C4-2B (cell line): ENCODE results near the gene PPM1B.

Experiments used
- ZFX ChIP-seq: fragments of 450-650 bp; IDR thresholded peaks from 2 replicates; pipeline ENCODE4 v1.6.1; 2017
- TF ChIP-seq, protein P1 (sequence below): fragments of 450-650 bp; conservative IDR thresholded peaks from 2 replicates; pipeline ENCODE4 v1.5.1; 2017; ENCODE audit warnings: mild to moderate bottlenecking

- TF ChIP-seq, protein P1, sequence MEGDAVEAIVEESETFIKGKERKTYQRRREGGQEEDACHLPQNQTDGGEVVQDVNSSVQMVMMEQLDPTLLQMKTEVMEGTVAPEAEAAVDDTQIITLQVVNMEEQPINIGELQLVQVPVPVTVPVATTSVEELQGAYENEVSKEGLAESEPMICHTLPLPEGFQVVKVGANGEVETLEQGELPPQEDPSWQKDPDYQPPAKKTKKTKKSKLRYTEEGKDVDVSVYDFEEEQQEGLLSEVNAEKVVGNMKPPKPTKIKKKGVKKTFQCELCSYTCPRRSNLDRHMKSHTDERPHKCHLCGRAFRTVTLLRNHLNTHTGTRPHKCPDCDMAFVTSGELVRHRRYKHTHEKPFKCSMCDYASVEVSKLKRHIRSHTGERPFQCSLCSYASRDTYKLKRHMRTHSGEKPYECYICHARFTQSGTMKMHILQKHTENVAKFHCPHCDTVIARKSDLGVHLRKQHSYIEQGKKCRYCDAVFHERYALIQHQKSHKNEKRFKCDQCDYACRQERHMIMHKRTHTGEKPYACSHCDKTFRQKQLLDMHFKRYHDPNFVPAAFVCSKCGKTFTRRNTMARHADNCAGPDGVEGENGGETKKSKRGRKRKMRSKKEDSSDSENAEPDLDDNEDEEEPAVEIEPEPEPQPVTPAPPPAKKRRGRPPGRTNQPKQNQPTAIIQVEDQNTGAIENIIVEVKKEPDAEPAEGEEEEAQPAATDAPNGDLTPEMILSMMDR = no peak
- TF ChIP-seq ZFX = no peak
Measured at GRCh38 chr2:44273076-44273475, 104.4 kb downstream of the PPM1B start.
